GM18909 (cell line): ENCODE data around the gene MYO1D.
A peak's percentile ranks its signal among the peaks of the same experiment; 100 is the strongest.

Experiments
- ATAC-seq: cut with Tn5 transposase; IDR thresholded peaks from one replicate; pipeline ENCODE4 v1.9.1; 2021; ENCODE audit warnings: mild to moderate bottlenecking; ENCODE audit not compliant: unreplicated experiment, poor library complexity

The MYO1D gene

DNA sequence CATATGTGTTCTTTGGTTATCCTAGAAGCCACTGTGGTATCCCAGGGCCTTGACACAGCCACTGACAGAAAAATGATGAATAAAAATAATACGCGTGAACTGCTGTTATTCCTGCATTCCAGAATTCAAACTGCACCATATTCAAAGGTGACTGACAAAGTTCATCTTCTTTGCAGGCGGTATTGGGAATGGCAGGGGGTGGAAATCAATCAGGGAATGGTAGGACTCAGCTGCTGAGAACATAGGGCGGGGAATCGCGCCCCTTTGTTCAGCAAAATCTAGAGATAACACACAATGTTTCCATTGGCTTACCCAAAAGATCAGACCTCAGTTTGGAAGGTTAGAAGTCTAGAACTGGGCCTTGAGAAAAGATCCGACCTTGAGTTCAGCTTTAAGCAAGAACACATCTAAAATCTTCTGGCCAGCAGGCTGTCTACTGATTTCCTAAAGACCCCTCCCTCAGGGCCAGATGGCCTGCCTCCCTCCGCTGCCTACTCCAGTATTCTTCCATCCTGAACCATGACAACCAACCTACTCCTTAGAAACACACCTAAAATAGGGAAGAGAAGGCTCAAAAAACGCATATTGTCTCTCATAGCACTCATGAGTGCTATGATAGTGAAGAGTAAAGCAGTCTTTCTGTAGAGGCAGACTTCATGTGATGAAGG is 356.1 kb downstream of the MYO1D start:
- no peak for ATAC-seq

GRCh38 chr17:32520104-32520701 is 356.7 kb downstream of the MYO1D start:
- no peak for ATAC-seq

- ATAC-seq: no peak
These were observed 357.5 kb downstream of the MYO1D start for GRCh38 chr17:32519228-32520103.

DNA sequence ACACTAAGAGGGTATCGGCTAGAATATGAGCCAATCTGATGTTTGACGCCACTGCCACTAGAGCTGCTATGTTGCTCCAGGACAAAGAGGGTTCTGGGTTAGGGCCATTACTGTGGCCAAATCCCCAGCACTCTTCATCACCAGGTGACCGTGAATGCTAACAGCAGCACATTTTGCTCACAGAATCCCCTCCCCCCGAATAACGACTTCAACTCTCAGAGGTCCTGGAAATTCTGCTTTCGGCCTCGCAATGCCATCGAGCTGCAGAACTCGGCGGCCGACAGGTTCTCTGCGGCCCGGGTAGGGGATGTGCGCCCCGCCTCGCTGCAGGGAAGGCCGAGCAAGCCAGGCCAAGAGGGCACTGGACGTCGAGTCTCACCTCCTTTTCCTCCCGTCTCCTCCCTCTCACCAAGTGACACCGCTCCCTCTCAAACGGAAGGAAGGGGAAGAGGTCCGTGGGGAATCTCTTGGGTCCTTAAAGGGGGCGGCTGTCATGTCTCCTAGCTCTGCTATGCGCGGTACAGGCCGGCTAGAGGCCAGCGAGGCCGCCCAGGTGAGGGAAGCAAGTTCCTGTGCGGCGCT is 358.2 kb downstream of the MYO1D start:
- no peak for ATAC-seq

DNA sequence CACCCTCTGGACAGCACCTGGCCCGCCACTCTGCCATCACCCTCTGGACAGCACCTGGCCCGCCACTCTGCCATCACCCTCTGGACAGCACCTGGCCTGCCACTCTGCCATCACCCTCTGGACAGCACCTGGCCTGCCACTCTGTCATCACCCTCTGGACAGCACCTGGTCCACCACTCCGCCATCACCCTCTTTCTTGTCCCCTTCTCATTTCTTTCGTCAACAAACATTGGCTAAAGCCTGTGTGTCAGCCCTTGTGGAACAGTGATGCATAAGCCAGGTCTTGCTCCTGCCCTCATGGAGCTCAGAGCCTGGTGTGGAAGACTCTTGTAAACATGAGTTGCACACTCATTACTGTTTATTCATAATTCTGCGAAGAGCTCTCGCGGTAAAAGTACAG is 358.9 kb downstream of the MYO1D start:
- ATAC-seq: no peak

GRCh38 chr17:32516940-32517701 is 359.8 kb downstream of the MYO1D start:
- ATAC-seq: no peak

GRCh38 chr17:32516450-32516849 is 360.5 kb downstream of the MYO1D start:
- no peak for ATAC-seq

DNA sequence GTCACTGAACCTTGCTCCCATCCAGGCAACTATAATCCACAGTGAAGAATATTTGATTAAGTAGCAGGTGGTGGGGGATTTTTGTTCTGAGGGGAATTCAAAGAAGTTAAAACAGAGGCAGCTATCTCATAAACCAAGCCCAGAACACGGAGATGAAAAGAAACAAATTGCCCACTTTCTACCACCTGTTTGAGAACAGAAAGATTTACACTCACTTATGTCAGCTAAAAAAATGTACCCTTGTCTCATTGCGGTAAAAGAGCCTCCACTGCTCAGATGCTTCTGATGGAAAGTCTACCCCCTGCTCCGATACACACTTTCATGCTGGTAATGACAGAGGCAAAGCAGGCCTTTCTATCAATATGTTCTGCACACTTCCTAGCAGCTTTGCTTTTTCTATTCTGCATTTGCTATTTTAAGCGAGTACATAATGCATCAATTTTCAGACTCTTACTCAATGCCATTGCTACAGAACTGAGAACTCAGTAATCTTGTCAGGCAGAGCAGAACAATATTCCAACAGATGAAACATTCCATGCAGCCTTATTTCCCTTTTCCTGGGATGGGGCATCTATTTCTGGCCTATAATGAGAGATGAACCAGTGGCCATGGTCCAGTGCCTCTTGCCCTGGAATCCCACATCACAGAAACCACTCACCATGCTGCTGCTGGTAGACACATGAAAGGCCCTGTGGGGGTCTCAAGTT is 361.1 kb downstream of the MYO1D start:
- peak; percentile 56 for ATAC-seq

DNA sequence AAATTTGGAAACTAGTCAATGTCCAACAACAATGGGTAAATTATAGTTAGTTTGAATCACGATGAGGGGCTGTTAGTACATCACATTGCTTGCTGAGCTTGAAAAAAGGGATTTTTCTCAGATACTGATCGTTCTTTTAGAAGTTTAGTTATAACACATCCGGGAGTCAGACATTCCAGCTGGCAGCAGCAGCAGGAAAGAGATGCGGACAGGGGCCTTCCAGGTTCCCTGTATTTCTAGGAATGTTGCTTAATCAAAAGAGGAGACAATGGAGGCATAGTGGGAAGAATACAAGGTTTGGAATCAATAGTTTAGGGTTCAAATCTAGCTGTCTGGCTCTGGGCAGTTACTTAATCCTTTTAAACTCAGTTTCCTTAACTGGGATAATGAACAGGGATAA is 362.3 kb downstream of the MYO1D start:
- ATAC-seq: no peak

- ATAC-seq: no peak
These were observed 363.3 kb downstream of the MYO1D start for GRCh38 chr17:32513579-32513978.

DNA sequence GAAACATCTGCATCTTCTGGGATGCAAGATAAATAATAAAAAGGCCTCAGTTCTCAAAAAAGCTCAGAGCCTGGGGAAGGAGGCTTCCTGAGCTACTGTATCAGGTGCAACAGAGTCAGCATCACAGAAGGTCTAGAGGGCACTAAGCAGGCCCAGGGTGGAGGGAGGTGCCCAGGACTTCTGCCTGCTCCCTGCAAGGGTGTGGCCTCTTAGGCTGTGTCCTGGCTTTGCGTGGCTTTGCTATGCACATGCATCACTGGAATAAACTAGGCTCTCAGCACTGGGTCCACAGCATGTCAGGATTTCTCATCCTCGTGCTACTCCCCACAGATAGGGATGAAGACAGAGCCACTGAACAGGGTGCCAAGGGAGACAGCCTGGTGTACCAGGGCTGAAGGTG is 364.6 kb downstream of the MYO1D start:
- no peak for ATAC-seq

- no peak for ATAC-seq
These were observed 366.5 kb downstream of the MYO1D start for GRCh38 chr17:32510466-32510865.

- no peak for ATAC-seq
These were observed 368.0 kb downstream of the MYO1D start for GRCh38 chr17:32508926-32509325.

GRCh38 chr17:32504166-32504990 is 372.5 kb downstream of the MYO1D start:
- ATAC-seq: peak; percentile 30

- peak; percentile 90 for ATAC-seq
These were observed 373.4 kb downstream of the MYO1D start for GRCh38 chr17:32503251-32504165.

GRCh38 chr17:32502710-32503109 is 374.2 kb downstream of the MYO1D start:
- no peak for ATAC-seq

DNA sequence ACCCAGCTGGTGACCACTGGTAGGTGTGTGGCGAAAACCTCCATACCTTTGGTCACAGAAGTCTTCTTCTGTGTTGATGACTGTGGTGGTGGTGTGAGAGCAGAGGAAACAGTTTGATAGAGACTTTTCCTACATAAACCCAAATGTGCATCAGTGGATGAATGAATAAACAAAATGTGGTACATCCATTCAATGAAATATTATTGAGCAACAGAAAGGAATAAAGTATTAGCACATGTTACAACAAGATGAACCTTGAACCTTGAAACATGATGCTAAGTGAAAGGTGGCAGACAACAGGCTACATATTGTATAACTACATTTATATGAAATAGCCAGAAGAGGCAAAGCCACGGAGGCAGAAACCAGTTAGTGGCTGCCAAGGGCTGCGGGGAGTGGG is 374.9 kb downstream of the MYO1D start:
- ATAC-seq: no peak

DNA sequence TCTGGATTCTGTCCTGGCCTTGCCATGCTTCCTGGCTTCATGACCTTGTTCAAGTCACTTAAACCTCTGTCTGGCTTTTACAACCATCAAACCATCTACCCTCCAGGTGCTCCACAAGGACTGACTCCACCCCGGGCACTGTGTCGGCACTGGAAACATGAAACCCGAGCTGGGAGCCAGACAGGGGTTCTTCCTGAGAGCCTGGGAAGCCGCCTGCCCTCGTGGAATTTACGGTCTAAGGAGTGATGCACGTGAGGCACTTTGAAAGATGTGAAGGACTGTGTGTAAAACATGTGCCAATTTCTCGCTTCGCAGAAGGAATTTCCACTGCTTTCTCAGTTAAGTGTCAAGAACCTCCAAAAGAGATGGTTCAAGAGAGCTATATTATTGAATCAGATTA is 378.5 kb downstream of the MYO1D start:
- no peak for ATAC-seq
